B cell (primary cell): ENCODE data around the gene RETN. TPM values are rescaled to one million over a fixed set of nuclear protein-coding genes. Genes with fewer than 3 reads are reported as not detected.

Experiments
- ATAC-seq: fragments of 200-7000 bp; cut with Tn5 transposase; one replicate; pipeline ENCODE4 v1.10.0; 2021; ENCODE audit warnings: low read depth, mild to moderate bottlenecking, moderate number of reproducible peaks, moderate library complexity
- CTCF ChIA-PET: fragments of 350-600 bp; sonication (Branson Sonifier 250); formaldehyde crosslinking; loops from one replicate; lab custom pipeline; 2021; ENCODE audit warnings: antibody characterized with exemption, inconsistent platforms; lab: Charles Lee
- POLR2A ChIA-PET: fragments of 350-600 bp; sonication (Branson Sonifier 250); formaldehyde crosslinking; loops from one replicate; lab custom pipeline; 2021; ENCODE audit warnings: antibody characterized with exemption; lab: Charles Lee
- DNase-seq: peaks from one replicate; pipeline ENCODE4 v3.0.0; 2013
- H2AFZ ChIP-seq: 2 replicates; pipeline ENCODE4 v1.6.1; 2012; ENCODE audit warnings: mild to moderate bottlenecking, low read depth, low read length; ENCODE audit not compliant: insufficient read depth, poor library complexity, severe bottlenecking
- H3K27ac ChIP-seq, 2 donors: 1 replicate in 1 of 2; 2 replicates in 1 of 2; pipeline ENCODE4 v1.5.1; 2012 to 2013; ENCODE audit warnings: low read length in 2 of 2, mild to moderate bottlenecking in 2 of 2, moderate library complexity in 1 of 2
- H3K27me3 ChIP-seq, 4 experiments: fragments of 200-600 bp in 1 of 4; sonication (generic) in 1 of 4; replicated peaks in 1 of 4; 1 replicate in 2 of 4; 2 replicates in 2 of 4; pipeline versions ENCODE4 v1.6.1 to v1.7.0; 2013 to 2016; ENCODE audit warnings: low read length in 3 of 4, mild to moderate bottlenecking in 2 of 4, mixed read lengths in 1 of 4, moderate library complexity in 1 of 4; ENCODE audit not compliant: insufficient read depth in 4 of 4, control insufficient read depth in 3 of 4; ENCODE audit errors: control extremely low read depth in 1 of 4
- H3K36me3 ChIP-seq, 2 experiments: replicated peaks in 1 of 2; 1 replicate in 1 of 2; 2 replicates in 1 of 2; pipeline versions ENCODE4 v1.6.1 to v1.7.1; 2013; ENCODE audit warnings: low read length in 1 of 2; ENCODE audit not compliant: insufficient read depth in 2 of 2, control insufficient read depth in 1 of 2; ENCODE audit errors: control extremely low read depth in 1 of 2, extremely low read depth in 1 of 2
- H3K4me1 ChIP-seq, 2 donors: fragments of 200-600 bp in 1 of 2; sonication (generic) in 1 of 2; 1 replicate in 1 of 2; 2 replicates in 1 of 2; pipeline versions ENCODE4 v1.5.1 to v1.6.1; 2013 to 2017; ENCODE audit warnings: low read length in 2 of 2; ENCODE audit not compliant: control insufficient read depth in 2 of 2, insufficient read depth in 2 of 2
- H3K4me2 ChIP-seq: replicated peaks from 2 replicates; pipeline ENCODE3; 2012; ENCODE audit warnings: mild to moderate bottlenecking, low read depth, low read length; ENCODE audit not compliant: poor library complexity, severe bottlenecking
- H3K4me3 ChIP-seq, 5 experiments: fragments of 200-600 bp in 1 of 5; sonication (generic) in 1 of 5; 1 replicate in 3 of 5; 2 replicates in 2 of 5; pipeline versions ENCODE4 v1.5.1 to v1.7.0; 2011 to 2016; ENCODE audit warnings: low read length in 4 of 5, mild to moderate bottlenecking in 4 of 5, low read depth in 2 of 5, control low read depth in 1 of 5, moderate library complexity in 1 of 5; ENCODE audit not compliant: insufficient read depth in 1 of 5; ENCODE audit errors: control extremely low read depth in 1 of 5, extremely low read depth in 1 of 5
- H3K79me2 ChIP-seq: fragments of 200-600 bp; sonication (generic); one replicate; pipeline ENCODE4 v1.6.0; 2016; ENCODE audit warnings: low read length; ENCODE audit not compliant: control insufficient read depth, insufficient read depth
- H3K9ac ChIP-seq: fragments of 200-600 bp; sonication (generic); 2 replicates; pipeline ENCODE4 v1.6.1; 2017; ENCODE audit warnings: mild to moderate bottlenecking, low read length, moderate library complexity
- H3K9me3 ChIP-seq, 3 donors: one replicate each; pipeline versions ENCODE4 v1.6.1 to v1.7.1; 2013; ENCODE audit warnings: low read length in 2 of 3; ENCODE audit not compliant: control insufficient read depth in 2 of 3, insufficient read depth in 1 of 3; ENCODE audit errors: control extremely low read depth in 1 of 3
- H4K20me1 ChIP-seq: 2 replicates; pipeline ENCODE4 v1.6.0; 2012; ENCODE audit warnings: mild to moderate bottlenecking, low read length; ENCODE audit not compliant: insufficient read depth, control insufficient read depth, poor library complexity, severe bottlenecking
- H3K27ac Mint-ChIP-seq: one replicate; pipeline ENCODE4 v1.8.0; 2021; ENCODE audit warnings: mixed read lengths
- H3K27me3 Mint-ChIP-seq: one replicate; pipeline ENCODE4 v1.8.0; 2021; ENCODE audit warnings: mixed read lengths
- H3K4me1 Mint-ChIP-seq: one replicate; pipeline ENCODE4 v1.8.0; 2021; ENCODE audit warnings: mixed read lengths
- H3K4me3 Mint-ChIP-seq: one replicate; pipeline ENCODE4 v1.8.0; 2021; ENCODE audit warnings: mixed read lengths
- H3K9me3 Mint-ChIP-seq: one replicate; pipeline ENCODE4 v1.8.0; 2022; ENCODE audit warnings: mixed read lengths; ENCODE audit not compliant: insufficient read depth
- EZH2 ChIP-seq: IDR thresholded peaks from 2 replicates; pipeline ENCODE4 v1.6.1; 2012; ENCODE audit warnings: borderline replicate concordance, low read depth, mild to moderate bottlenecking, moderate library complexity, low read length; ENCODE audit not compliant: insufficient read depth, poor library complexity, severe bottlenecking
- WGBS: methylation state at CpG from one replicate; pipeline ENCODE4 v1.1.5; 2013; ENCODE audit warnings: missing lambda C conversion rate; ENCODE audit not compliant: insufficient coverage; 5-methylcytosine and 5-hydroxymethylcytosine counted together
- intact Hi-C: fragments of 100-400 bp; cut with micrococcal nuclease; formaldehyde crosslinking; loops from one replicate; pipeline ENCODE4 v1.10.0; 2022
- polyA plus RNA-seq: library from polyadenylated mRNA; depleted of rRNA; stranded (reverse); fragments of >200 nt; gene quantifications from 2 replicates; pipeline ENCODE4 v1.2.3, GENCODE V29; 2012
- total RNA-seq, 2 donors: library from RNA; stranded (reverse); fragments of 120-200 nt in 1 of 2; gene quantifications; 1 replicate in 1 of 2; 2 replicates in 1 of 2; pipeline versions ENCODE4 v1.2.3 to v1.2.4, GENCODE V29; 2013 to 2022
- TF ChIP-seq, protein P1 (sequence below): fragments of 200-600 bp; IDR thresholded peaks from one replicate; pipeline ENCODE4 v1.8.0; 2022; ENCODE audit warnings: antibody characterized with exemption, mild to moderate bottlenecking

Gene RETN
- total and polyA plus RNA-seq, 2 donors (not counting 1 experiment from before 2014, with no cell fraction given) = not detected

DNA sequence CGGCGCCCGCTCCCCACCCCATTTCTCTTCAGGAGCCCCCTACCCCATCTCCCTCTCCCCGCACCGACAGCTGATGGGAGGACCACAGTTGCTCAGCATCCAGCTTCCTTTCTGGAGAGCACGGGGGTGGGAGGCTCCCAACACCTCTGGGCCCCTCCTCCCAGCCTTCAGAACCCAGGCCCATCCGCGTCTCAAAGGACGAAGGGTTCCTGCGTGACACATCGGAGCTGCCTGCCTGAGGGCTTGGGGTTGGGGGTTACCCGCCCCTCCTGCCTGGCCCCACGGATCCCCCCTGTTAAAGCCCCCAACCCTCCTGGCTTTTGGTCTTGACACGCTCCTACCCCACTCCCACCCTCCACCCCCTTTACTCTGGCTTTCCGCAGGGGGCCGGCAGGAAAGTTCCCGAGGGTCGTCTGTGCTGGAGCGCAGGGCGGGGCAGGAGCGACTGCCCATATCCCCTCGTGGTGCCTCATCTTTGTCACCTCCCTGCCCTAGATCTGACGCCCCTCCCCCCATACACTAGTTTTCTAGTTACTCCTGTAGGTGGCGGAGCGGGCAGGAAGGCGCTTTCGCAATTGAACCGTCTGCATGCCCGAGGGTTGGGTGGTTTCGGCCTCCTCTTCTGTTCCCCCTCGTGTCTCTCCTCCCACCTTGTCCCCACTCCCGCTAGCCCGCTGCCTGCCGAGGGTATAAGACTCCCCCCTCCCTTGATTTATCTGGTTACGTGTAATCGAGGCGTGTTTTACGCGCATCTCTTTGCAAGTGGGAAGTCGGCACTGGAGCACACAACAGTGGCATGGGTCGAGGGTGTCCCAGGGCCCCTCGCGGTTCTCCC lies 12.7 kb downstream of the RETN start:
- DNase-seq = peak; percentile 92
- 12% methylated on average over 33 of the region's 43 CpGs for WGBS
- Mint-ChIP-seq H3K4me3 (peak overlapping the region; percentile 87), H3K27ac (peak overlapping the region; percentile 92), H3K4me1 (peaks cover 59% of the 10 kb centered on the region), H3K9me3 (no peaks in the 10 kb centered on the region), H3K27me3 (peaks cover 10% of the 10 kb centered on the region)
- peaks cover 38% of the 10 kb centered on the region for H4K20me1 ChIP-seq
- peak; percentile 55 for ATAC-seq
- TF ChIP-seq EZH2 = no peak
- TF ChIP-seq, protein P1, sequence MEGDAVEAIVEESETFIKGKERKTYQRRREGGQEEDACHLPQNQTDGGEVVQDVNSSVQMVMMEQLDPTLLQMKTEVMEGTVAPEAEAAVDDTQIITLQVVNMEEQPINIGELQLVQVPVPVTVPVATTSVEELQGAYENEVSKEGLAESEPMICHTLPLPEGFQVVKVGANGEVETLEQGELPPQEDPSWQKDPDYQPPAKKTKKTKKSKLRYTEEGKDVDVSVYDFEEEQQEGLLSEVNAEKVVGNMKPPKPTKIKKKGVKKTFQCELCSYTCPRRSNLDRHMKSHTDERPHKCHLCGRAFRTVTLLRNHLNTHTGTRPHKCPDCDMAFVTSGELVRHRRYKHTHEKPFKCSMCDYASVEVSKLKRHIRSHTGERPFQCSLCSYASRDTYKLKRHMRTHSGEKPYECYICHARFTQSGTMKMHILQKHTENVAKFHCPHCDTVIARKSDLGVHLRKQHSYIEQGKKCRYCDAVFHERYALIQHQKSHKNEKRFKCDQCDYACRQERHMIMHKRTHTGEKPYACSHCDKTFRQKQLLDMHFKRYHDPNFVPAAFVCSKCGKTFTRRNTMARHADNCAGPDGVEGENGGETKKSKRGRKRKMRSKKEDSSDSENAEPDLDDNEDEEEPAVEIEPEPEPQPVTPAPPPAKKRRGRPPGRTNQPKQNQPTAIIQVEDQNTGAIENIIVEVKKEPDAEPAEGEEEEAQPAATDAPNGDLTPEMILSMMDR = peak; percentile 67
- peak overlapping the region; percentile 79 to 92 for H3K27ac ChIP-seq
- H3K4me3 ChIP-seq = peak overlapping the region; percentile 35 to 98 (median 93)
- peak overlapping the region; percentile 79 for H3K9ac ChIP-seq
- peaks cover 29 to 37% of the 10 kb centered on the region in 2 donors for H3K4me1 ChIP-seq
- H3K27me3 ChIP-seq = peaks cover 0 to 13% (median 3%) of the 10 kb centered on the region in 4 experiments
- ChIA-PET CTCF (interaction anchor here (0.5 to 5.4 kb wide), 52 partner anchors 10 to 579 kb away, joined by 3 to 145 read pairs (median 5); partner anchors contain the start of genes FCER2, MAP2K7, PET100 and RETN), POLR2A (interaction anchor here (0.6 to 1.5 kb wide), 6 partner anchors 16 to 118 kb away, joined by 4 to 15 read pairs (median 4); partner anchors contain the start of gene FCER2)
- peaks cover 0 to 21% of the 10 kb centered on the region in 2 experiments for H3K36me3 ChIP-seq
- H3K4me2 ChIP-seq = peak overlapping the region; percentile 94
- H2AFZ ChIP-seq = peak overlapping the region; percentile 85
- peaks cover 32% of the 10 kb centered on the region for H3K79me2 ChIP-seq
- peaks cover 0 to 4% (median 0%) of the 10 kb centered on the region in 3 donors for H3K9me3 ChIP-seq
- intact Hi-C loops = loop anchor here (1.0 to 5.0 kb wide), 3 partner anchors 13 to 36 kb away; partner anchors contain the start of gene FCER2
